Omental fat pad (tissue), 4 donors: ENCODE measurements around the gene C2CD2. TPM values are rescaled to one million over a fixed set of nuclear protein-coding genes. Genes with fewer than 3 reads are reported as not detected.

Source experiments
- ATAC-seq: fragments of 150-250 bp; one replicate; pipeline ENCODE4 v1.9.1; 2016; ENCODE audit warnings: mild to moderate bottlenecking, moderate library complexity; ENCODE audit not compliant: low FRiP score
- DNase-seq: peaks from one replicate; pipeline ENCODE4 v3.0.0-alpha.2; 2019; ENCODE audit warnings: low spot score
- total RNA-seq, 4 donors: library from RNA; depleted of rRNA; stranded (reverse); fragments of >200 nt; gene quantifications; one replicate each; pipeline ENCODE4 v1.1.0, GENCODE V29; 2016
- TF ChIP-seq, protein P1 (sequence below), 3 donors: fragments of 450-650 bp; IDR thresholded peaks; one replicate each; pipeline ENCODE4 v1.5.1; 2016 to 2017; ENCODE audit warnings: antibody characterized with exemption in 3 of 3, mild to moderate bottlenecking in 3 of 3, moderate library complexity in 2 of 3

Gene C2CD2
- total RNA-seq, 4 donors from 2014 or later = 57.7 to 264 (median 96.4) TPM

DNA sequence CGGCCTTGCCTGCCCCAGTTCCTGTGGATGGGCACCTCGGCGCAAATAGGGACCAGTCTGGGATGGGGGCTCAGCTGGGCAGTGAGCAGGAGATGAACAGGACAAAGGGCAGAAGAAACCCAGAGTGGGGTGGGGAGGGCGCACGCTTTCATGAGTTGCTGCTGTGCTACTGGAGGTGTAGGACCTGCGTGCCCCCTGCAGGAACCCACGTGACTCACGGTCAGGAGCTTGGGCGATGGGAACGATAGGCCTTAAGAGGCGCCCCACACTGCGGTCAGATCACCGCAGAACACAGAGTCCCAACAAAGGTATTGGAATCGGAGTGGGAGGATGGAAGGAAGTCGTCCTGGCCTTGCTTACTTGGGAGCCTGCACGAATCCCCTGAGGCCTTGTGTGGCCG, 91.8 kb downstream of the C2CD2 start:
- ATAC-seq (no peak), DNase-seq (no peak)
- TF ChIP-seq, protein P1, sequence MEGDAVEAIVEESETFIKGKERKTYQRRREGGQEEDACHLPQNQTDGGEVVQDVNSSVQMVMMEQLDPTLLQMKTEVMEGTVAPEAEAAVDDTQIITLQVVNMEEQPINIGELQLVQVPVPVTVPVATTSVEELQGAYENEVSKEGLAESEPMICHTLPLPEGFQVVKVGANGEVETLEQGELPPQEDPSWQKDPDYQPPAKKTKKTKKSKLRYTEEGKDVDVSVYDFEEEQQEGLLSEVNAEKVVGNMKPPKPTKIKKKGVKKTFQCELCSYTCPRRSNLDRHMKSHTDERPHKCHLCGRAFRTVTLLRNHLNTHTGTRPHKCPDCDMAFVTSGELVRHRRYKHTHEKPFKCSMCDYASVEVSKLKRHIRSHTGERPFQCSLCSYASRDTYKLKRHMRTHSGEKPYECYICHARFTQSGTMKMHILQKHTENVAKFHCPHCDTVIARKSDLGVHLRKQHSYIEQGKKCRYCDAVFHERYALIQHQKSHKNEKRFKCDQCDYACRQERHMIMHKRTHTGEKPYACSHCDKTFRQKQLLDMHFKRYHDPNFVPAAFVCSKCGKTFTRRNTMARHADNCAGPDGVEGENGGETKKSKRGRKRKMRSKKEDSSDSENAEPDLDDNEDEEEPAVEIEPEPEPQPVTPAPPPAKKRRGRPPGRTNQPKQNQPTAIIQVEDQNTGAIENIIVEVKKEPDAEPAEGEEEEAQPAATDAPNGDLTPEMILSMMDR (IDR thresholded peaks at IDR 0.05) = no peak

GRCh38 chr21:41861255-41861654, 92.6 kb downstream of the C2CD2 start:
- ATAC-seq (no peak), DNase-seq (no peak)
- TF ChIP-seq, protein P1 (IDR thresholded peaks at IDR 0.05) = no peak

DNA sequence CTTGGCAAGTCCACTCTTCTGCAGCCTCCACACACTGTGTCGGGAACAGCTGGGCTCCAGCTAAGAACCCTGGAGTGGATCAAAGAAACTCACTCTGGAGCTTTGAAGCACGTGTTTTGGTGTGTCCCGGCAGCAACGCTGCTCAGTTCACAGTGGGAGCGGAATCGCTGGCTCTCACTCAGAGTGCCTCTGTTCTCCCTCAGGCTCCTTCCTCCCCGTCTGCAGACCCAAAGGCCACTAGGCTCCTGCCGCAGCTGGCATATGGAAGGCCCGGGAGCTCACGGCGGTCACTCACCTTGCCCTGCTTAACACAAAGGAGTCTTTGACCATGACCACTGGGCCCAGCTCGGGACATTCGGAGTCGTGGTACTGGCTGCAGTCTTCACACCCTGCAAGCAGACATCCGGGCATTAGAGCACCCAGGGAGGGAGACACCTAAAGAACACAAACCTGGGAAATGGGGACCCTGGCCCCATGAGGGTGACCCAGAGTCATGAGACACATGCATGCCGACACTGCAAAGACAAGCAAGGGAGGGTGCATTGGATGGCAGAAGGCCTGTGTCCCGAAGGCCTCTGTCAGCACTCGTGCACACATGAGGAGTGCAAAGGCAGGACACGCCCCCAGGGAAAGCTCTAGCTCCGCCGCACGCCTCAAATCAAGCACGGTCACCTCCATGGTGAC, 94.4 kb downstream of the C2CD2 start:
- TF ChIP-seq, protein P1 (IDR thresholded peaks at IDR 0.05) = no peak
- DNase-seq (no peak), ATAC-seq (no peak)

- ATAC-seq (no peak), DNase-seq (no peak)
- TF ChIP-seq, protein P1 (IDR thresholded peaks at IDR 0.05) = no peak
Measured at GRCh38 chr21:41858466-41859296, 95.1 kb downstream of the C2CD2 start.

- TF ChIP-seq, protein P1 (IDR thresholded peaks at IDR 0.05) = no peak
- DNase-seq (no peak), ATAC-seq (no peak)
Measured at GRCh38 chr21:41857771-41858300, 96.0 kb downstream of the C2CD2 start.

DNA sequence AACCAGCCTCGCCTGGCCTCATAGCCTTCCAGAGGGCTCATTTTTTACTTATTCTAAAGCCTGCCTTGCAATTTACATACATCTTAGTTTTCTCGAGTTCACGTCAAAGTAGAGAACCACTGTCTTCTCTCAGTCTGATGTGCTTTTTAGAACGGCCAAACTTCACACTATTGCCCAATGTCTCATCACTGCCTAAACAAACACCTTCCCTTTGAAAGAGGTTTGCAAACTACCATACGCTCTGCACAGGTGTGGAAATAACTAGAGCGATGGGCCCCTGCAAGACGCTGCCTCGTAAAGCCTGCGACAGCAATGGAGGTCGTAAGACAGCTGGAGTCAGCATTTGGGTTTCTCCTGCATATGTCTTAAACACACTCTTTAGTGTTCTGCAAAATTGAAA, 97.2 kb downstream of the C2CD2 start:
- ATAC-seq = no peak
- TF ChIP-seq, protein P1 (IDR thresholded peaks at IDR 0.05) = no peak
- no peak for DNase-seq
